Measurements from ENCODE around the gene SNRPB.
A peak's percentile ranks its signal among the peaks of the same experiment; 100 is the strongest.
"Not testable (repeated sequence)": the region's sequence is repeated elsewhere in the genome, so short reads cannot be mapped to it uniquely, and the experiment has no call there.

The SNRPB gene

GRCh38 chr20:2470423-2471193, at the start of gene SNRPB:
SNRPB (minus strand) TSS chr20:2470789; CDS start chr20:2470690, 99 bp downstream.
- peak; percentile 89 to 100 for DNase-seq

- DNase-seq: no peak
These were observed 48.7 kb upstream of the SNRPB start for GRCh38 chr20:2519115-2519809.

DNA sequence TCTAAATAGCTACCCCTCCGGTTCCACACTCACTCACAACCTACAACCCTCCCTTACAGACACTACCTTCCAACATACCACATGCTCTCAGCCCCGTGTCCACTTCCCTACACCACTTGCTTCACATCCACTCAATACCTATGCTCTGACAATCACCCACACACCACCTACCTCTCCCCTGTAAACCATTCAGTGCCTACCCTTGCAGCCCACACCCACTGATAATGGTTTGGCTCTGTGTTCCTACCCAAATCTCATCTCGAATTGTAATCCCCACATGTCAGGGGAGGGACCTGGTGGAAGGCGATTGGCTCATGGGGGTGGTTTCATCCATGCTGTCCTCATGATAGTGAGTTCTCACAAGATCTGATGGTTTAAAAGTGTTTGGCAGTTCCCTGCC, 48.0 kb upstream of the SNRPB start:
- no peak for DNase-seq

GRCh38 chr20:2518096-2518495, 47.5 kb upstream of the SNRPB start:
- no peak for DNase-seq

DNA sequence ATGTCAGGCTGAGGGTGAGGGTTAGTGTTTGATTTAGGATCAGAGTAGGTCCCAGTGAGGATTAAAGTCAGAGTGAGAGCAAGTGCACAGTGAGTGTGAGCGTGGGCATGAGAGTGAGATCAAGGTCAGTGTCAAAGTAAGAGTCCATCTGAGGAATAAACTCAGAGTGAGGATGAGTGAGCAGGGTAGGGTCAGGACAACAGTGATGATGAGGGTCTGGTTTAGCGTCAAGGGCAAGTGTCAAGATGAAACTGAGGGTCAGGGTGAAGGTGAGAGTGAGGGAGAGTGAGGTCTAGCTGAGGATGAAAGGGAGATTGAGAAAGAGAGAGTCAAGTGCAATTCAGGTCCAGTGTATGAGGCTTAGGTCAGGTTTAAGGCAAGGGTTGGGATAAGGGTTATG, 45.8 kb upstream of the SNRPB start:
- DNase-seq: no peak

DNA sequence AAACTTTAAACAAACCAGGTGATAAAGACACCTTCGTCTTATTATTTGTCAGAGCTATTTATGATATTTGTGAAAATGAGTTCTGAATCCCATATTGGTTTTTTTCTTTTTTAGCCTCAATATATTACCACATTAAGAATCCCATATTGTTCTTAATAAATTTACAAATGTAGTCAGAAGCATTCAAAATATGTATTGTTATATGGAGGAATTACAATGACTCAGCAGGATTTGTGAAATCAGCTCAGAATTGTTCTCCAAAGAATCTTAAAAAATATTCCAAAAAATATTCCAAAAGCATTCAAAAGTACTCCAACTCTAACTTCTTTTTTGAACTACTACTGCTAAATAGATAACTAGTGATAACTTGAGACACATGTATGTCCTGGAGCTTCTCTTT, 44.6 kb upstream of the SNRPB start:
- DNase-seq: no peak

- no peak for DNase-seq
These were observed 39.2 kb upstream of the SNRPB start for GRCh38 chr20:2509794-2510193.

DNA sequence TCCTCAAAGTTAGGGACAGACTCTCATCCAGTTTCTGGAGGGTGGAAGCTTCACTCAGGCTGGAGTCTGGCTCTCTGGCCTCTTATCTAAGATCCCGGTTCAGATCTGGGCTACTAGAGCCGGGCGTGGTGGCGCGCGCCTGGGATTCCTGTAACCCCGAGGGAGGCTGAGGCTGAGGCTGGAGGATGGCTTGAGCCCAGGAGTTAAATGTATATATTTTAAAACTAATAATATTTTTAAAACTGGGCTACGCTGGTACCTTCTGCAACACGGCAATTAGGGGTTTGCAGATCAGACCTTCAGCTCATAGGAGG, 38.8 kb upstream of the SNRPB start:
- DNase-seq: no peak

GRCh38 chr20:2508631-2509467, 38.3 kb upstream of the SNRPB start, which contains the start of gene ZNF343:
ZNF343 (minus strand) TSS chr20:2508915; CDS start chr20:2493895, 15,020 bp downstream.
- DNase-seq: peak; percentile 74

DNA sequence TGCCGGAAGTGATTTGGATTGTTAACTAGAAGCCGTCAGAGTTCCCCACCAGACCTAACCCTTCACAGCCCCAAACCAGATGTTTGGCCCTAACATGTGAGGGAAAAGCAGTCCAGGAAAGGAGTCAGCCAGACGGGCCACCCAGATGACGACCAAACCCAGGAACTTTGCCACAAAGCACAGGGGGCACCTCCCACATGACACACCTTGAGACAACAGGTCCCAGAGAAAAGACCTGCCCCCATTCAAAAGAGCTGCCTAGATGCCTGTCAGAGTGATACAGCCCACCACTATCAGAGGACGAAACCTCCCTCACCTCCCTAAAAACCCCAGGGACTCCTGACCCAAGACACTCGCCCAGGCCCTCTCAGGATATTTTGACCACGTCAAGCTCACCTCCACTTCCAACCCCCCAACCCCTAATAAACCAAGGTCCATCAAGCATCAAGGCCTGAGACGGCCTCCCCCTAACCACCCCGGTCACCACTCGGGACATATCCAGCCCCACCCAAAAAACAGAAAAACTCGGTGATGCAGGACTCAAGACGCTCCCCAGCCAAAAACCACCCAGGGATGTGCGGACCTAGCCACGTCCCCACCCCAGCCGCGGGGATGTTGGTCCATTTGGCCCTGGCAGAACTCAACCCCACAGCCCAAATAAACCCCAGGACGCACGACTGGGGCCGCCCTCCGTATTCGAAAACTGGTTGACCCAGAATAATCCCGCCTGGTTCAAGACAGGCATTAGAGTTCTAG, 37.5 kb upstream of the SNRPB start:
- DNase-seq: no peak

- no peak for DNase-seq
These were observed 36.9 kb upstream of the SNRPB start for GRCh38 chr20:2507464-2507863.

DNA sequence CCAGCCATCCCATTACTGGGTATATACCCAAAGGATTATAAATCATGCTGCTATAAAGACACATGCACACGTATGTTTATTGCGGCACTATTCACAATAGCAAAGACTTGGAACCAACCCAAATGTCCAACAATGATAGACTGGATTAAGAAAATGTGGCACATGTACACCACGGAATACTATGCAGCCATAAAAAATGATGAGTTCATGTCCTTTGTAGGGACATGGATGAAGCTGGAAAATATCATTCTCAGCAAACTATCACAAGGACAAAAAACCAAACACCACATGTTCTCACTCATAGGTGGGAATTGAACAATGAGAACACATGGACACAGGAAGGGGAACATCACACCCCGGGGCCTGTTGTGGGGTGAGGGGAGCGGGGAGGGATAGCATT, 35.8 kb upstream of the SNRPB start:
- DNase-seq: not testable (repeated sequence)

DNA sequence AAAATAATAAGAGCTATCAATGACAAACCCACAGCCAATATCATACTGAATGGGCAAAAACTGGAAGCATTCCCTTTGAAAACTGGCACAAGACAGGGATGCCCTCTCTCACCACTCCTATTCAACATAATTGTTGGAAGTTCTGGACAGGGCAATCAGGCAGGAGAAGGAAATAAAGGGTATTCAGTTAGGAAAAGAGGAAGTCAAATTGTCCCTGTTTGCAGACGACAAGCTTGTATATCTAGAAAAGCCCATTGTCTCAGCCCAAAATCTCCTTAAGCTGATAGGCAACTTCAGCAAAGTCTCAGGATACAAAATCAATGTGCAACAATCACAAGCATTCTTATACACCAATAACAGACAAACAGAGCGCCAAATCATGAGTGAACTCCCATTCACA, 34.2 kb upstream of the SNRPB start:
- not testable (repeated sequence) for DNase-seq

GRCh38 chr20:2502808-2503384, 32.3 kb upstream of the SNRPB start:
- DNase-seq: not testable (repeated sequence)

DNA sequence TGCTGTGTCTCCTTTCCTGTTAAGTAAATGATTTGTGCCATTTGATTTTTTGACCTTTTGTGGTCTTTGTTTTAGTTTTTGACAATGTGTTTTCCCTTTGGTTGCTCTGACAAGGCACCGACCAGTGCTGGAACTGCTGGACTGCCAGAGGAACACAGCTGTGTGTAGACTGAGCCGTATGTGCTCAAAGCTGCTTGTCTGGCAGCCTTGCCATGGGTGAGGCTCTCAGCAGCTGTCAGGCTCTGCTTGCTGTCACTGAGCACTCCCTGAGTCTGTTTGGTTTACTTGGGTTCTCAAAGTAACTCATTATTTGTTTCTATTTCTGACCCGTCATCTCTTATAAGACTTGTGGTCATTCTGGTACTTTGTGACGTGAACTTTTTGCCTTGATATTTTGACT, 15.1 kb upstream of the SNRPB start:
- DNase-seq: no peak

DNA sequence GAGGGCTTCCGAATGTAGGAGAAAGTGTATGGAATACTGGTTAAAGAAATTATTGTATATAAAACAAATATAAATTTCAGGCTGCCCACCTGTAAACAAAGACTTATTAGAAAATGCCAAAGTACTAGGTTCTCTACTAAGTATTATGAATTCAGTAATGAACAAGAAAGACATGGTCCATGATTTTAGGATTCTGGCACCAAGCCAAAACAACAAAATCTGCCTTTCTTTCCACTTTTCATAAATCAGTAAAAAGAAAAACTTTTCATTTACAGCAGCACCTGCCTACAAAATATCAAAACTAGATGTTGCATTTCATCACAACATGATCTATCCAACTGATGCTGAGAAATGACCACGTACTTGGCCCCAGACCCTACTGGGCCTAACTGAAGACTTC, 14.5 kb upstream of the SNRPB start:
- DNase-seq: no peak

GRCh38 chr20:2483504-2483903, 12.9 kb upstream of the SNRPB start:
- no peak for DNase-seq

DNA sequence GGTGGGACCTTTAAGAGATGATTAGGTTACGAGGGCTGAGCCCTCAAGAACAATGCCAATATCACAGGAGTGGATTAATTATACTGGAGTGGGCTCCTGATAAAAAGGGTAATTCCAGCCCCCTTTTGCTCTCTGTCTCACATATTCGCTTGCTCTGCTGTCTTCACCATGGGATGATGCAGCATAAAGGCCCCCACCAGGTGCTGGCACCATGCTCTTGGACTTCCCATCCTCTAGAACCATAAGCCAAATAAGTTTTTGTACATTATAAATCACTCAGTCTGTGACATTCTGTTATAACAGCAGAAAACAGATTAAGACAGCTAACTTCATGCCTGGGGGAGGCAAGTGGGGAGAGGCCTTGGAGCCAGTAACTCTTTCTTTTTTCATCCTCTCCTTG, 9.8 kb upstream of the SNRPB start:
- DNase-seq: no peak

DNA sequence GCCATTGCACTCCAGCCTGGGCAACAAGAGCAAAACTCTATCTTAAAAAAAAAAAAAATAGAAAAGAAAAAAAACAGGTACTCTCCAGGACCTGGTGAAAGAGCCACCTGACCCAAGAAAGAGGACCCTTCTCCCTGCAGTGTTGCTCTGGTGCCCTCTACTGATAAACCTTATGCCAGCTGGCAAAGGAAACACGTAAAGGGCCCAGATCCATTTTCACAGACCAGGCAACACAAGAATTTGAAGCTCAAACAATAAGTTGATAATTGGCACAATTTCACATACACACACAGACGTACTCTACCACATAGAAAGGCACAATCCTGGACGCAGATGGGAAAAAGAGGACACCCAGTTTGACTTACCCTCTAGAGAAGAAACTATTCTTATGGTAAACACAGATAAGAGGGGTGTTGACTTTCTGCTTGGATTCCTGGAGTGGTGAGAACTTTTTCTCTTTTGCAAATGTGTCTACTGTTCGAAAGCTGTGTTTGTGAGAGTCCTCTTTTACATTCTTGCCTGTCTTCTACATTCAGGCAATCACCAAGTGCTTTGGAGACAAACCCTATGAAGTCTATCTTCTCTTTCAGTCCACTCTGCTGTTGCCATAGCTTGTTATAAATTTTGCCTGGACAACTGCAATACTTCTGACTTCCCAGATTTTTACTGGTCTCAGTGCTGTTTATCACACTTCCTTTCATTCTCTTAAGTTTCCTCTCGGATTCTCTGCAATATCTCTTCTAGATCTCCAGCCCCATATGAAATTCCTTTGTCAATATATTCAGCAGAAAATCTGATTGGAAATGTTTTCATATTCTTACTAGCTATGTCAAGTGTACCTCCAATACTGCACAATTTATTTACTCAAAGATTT, 6.4 kb upstream of the SNRPB start:
- no peak for DNase-seq

DNA sequence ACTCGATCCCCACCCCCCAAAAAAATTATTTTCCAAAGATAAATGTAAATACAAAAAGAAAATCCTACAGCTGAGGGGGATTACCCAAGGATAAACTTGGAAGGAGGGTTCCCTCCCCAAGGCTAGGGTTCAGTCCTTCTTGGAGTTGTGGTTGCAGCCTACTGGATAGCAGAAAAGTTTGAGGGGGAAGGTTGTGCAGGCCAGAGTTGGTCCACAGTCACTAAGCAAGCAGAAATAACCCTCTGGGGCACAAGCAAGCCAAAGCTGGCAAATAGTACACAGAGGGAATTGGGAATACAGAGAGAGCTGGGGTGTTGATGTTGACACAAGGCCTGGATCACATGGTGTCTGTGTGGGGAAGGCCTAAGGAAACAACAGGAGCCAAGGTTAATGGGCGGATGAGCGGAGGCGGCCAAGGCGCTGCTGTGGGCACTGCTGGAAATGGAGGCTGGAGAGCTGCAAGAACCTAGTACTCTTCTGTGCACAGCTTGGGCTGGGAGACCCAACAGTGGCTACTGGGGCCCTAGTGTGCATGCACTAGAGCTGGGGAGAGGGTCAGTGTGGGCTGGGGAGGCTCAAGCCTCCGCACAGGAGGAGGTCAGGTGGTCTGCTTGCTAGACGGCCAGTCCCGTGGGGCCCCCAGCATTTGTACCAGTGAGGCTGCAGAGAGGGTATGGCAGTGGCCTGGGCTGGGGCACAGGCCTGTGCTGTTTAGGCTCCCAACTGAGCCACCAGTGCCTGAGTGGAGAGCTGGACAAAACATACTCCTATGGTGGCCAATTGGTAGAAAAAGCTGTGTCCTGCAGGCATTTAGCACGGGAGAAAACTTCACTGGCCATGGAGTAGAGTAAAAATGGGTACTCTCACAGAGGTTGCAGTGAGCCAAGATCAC, 5.5 kb upstream of the SNRPB start:
- no peak for DNase-seq

Data from bone marrow (tissue), 2 donors.